Measurements from ENCODE around the gene NEBL.

Gene NEBL

GRCh38 chr10:20932606-20933126 is 35.6 kb upstream of the NEBL start:
- TF ChIP-seq EZH2phosphoT487 (IDR thresholded peaks at IDR 0.05; ENCODE audit: low read depth) = no peak
- TF ChIP-seq, protein P1, sequence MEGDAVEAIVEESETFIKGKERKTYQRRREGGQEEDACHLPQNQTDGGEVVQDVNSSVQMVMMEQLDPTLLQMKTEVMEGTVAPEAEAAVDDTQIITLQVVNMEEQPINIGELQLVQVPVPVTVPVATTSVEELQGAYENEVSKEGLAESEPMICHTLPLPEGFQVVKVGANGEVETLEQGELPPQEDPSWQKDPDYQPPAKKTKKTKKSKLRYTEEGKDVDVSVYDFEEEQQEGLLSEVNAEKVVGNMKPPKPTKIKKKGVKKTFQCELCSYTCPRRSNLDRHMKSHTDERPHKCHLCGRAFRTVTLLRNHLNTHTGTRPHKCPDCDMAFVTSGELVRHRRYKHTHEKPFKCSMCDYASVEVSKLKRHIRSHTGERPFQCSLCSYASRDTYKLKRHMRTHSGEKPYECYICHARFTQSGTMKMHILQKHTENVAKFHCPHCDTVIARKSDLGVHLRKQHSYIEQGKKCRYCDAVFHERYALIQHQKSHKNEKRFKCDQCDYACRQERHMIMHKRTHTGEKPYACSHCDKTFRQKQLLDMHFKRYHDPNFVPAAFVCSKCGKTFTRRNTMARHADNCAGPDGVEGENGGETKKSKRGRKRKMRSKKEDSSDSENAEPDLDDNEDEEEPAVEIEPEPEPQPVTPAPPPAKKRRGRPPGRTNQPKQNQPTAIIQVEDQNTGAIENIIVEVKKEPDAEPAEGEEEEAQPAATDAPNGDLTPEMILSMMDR (IDR thresholded peaks at IDR 0.05; ENCODE audit: low read depth, low read length) = no peak
- H3K36me3 ChIP-seq (replicated peaks; ENCODE audit: low read depth, low read length) = no peaks in the 10 kb centered on the region
- no peaks in the 10 kb centered on the region for H3K9me3 ChIP-seq (ENCODE audit: insufficient read depth, low read length)
- no peak overlapping the region for H3K9ac ChIP-seq (ENCODE audit: low read length)
- no peak overlapping the region for H3K27ac ChIP-seq (ENCODE audit: low read length)
- H3K4me3 ChIP-seq (ENCODE audit: low read length) = no peak overlapping the region
- H2AFZ ChIP-seq (ENCODE audit: low read depth, low read length) = no peak overlapping the region
- H3K4me2 ChIP-seq (ENCODE audit: low read length) = no peak overlapping the region
- H3K4me1 ChIP-seq (ENCODE audit: low read length) = no peaks in the 10 kb centered on the region
- H3K27me3 ChIP-seq (ENCODE audit: low read depth, low read length) = no peaks in the 10 kb centered on the region
- no peaks in the 10 kb centered on the region for H3K79me2 ChIP-seq (ENCODE audit: low read length)
- H4K20me1 ChIP-seq (ENCODE audit: insufficient read depth, low read length) = no peaks in the 10 kb centered on the region

DNA sequence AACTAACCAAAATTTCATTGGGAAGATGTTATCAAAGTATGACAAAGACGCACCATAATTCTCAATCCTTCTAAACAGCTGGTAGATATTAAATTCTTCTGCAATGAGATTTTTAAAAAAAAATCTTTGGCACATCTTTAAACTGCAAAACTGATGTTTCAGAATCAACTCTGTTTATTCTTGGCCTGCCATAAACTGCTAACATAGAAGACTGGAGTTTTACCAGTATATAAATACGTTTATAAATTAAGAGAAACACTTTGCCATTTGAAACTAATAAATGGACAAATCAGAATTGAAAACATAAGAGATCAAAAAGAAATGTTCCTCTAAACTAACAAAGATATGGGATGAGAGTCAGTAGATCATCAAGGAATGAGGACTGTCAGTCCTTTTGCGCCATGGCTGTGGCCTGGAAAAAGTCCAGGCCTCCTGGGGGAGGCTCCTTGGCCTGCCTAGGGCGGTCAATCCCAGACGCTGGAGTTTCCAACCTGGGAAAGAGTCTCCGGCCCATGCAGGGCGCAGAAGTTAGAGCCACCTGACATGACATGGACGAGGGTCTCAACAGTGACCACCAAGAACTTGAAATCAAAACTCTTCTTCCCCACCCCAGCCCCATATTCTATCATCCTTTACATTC is 34.2 kb upstream of the NEBL start:
- Histone ChIP-seq H4K20me1 (ENCODE audit: insufficient read depth, low read length) (no peaks in the 10 kb centered on the region), H3K4me2 (ENCODE audit: low read length) (no peak overlapping the region), H3K4me1 (ENCODE audit: low read length) (no peaks in the 10 kb centered on the region), H3K27ac (ENCODE audit: low read length) (no peak overlapping the region), H2AFZ (ENCODE audit: low read depth, low read length) (no peak overlapping the region), H3K9ac (ENCODE audit: low read length) (no peak overlapping the region), H3K79me2 (ENCODE audit: low read length) (no peaks in the 10 kb centered on the region), H3K4me3 (ENCODE audit: low read length) (no peak overlapping the region), H3K9me3 (ENCODE audit: insufficient read depth, low read length) (no peaks in the 10 kb centered on the region), H3K36me3 (replicated peaks; ENCODE audit: low read depth, low read length) (no peaks in the 10 kb centered on the region), H3K27me3 (ENCODE audit: low read depth, low read length) (no peaks in the 10 kb centered on the region)
- TF ChIP-seq, protein P1 (IDR thresholded peaks at IDR 0.05; ENCODE audit: low read depth, low read length) = no peak
- no peak for TF ChIP-seq EZH2phosphoT487 (IDR thresholded peaks at IDR 0.05; ENCODE audit: low read depth)

- Histone ChIP-seq H3K9me3 (ENCODE audit: insufficient read depth, low read length) (no peaks in the 10 kb centered on the region), H3K9ac (ENCODE audit: low read length) (no peak overlapping the region), H3K27me3 (ENCODE audit: low read depth, low read length) (no peaks in the 10 kb centered on the region), H4K20me1 (ENCODE audit: insufficient read depth, low read length) (no peaks in the 10 kb centered on the region), H3K4me3 (ENCODE audit: low read length) (no peak overlapping the region), H3K27ac (ENCODE audit: low read length) (no peak overlapping the region), H3K4me1 (ENCODE audit: low read length) (no peaks in the 10 kb centered on the region), H2AFZ (ENCODE audit: low read depth, low read length) (no peak overlapping the region), H3K4me2 (ENCODE audit: low read length) (no peak overlapping the region), H3K36me3 (replicated peaks; ENCODE audit: low read depth, low read length) (no peaks in the 10 kb centered on the region), H3K79me2 (ENCODE audit: low read length) (no peaks in the 10 kb centered on the region)
- no peak for TF ChIP-seq EZH2phosphoT487 (IDR thresholded peaks at IDR 0.05; ENCODE audit: low read depth)
- TF ChIP-seq, protein P1 (IDR thresholded peaks at IDR 0.05; ENCODE audit: low read depth, low read length) = no peak
These were observed 30.3 kb upstream of the NEBL start for GRCh38 chr10:20927456-20927855.

GRCh38 chr10:20922451-20922850 is 25.3 kb upstream of the NEBL start:
- Histone ChIP-seq H3K79me2 (ENCODE audit: low read length) (no peaks in the 10 kb centered on the region), H3K27me3 (ENCODE audit: low read depth, low read length) (no peaks in the 10 kb centered on the region), H3K4me2 (ENCODE audit: low read length) (no peak overlapping the region), H3K27ac (ENCODE audit: low read length) (no peak overlapping the region), H3K4me3 (ENCODE audit: low read length) (no peak overlapping the region), H3K4me1 (ENCODE audit: low read length) (no peaks in the 10 kb centered on the region), H2AFZ (ENCODE audit: low read depth, low read length) (no peak overlapping the region), H4K20me1 (ENCODE audit: insufficient read depth, low read length) (no peaks in the 10 kb centered on the region), H3K9me3 (ENCODE audit: insufficient read depth, low read length) (no peaks in the 10 kb centered on the region), H3K9ac (ENCODE audit: low read length) (no peak overlapping the region), H3K36me3 (replicated peaks; ENCODE audit: low read depth, low read length) (no peaks in the 10 kb centered on the region)
- no peak for TF ChIP-seq EZH2phosphoT487 (IDR thresholded peaks at IDR 0.05; ENCODE audit: low read depth)
- TF ChIP-seq, protein P1 (IDR thresholded peaks at IDR 0.05; ENCODE audit: low read depth, low read length) = no peak
